HS-5 (cell line): Measurements from ENCODE around the gene APBA3.

ENCODE experiments used
- DNase-seq: peaks from one replicate; pipeline ENCODE4 v3.0.0-alpha.2; 2012; ENCODE audit warnings: low read depth

APBA3 gene

DNA sequence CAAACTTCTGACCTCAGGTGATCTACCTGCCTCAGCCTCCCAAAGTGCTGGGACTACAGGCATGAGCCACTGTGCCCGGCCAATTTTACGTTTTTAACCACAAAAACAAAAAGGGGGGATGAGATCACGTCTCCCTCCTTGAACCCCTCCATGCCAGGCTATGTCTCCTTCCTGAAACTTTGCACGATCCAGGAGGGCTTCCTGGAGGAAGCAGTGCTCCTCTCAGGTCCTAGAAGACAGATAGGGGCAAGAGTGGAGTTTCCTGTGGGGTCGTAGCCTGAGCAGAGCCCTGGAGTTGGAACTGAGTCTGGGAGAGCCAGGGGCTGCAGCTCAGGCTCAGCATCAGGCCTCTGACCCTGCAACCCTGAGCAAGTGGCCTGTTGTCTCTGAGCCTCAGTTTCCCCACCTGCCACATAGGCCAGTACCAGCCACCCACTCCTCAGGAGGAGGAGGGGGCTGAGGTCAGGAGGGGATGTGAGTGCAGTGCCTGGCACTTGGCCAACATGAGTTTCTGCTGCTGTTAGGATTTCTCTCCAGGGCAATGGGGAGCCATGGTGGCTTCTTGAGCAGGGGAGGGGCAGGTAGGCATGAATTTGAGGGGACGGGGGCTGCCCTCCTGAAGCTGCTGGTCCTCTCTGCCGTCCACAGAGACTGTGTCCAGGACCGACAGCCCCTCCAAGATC is 16.0 kb downstream of the APBA3 start:
- DNase-seq = no peak

DNA sequence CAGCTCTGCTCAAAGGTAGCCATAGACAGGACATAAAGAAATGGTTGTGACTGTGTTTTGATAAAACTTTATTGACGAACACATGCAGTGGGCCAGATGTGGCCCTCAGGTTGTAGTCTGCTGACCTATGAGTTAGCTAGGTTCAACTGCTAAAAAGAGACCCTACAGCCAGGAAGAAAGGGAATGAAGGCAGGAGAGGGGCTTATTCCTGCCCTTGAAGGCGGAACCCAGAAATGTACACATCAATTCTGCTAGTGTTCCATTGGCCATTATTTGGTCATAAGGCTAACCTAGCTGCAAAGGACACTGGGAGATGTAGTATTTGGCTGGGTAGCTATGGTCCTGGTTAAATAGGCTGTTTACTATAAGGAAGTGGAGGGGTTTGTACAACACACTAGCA is 18.0 kb downstream of the APBA3 start:
- DNase-seq = no peak

DNA sequence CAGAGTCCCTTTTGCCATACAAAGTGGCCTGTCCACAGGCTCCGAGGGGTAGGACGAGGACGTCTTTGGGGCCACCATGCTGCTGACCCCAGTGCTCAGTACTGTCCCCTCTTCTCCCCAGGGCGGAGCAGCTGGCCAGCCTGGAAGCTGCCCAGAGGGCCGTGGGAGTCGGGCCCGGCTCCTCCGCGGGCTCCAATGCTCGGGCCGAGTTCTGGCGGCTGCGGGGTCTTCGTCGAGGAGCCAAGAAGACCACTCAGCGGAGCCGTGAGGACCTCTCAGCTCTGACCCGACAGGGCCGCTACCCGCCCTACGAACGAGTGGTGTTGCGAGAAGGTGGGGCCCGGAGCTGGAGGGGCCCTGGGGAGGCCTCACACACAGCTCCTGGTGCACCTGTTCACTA is 21.1 kb downstream of the APBA3 start:
- no peak for DNase-seq

DNA sequence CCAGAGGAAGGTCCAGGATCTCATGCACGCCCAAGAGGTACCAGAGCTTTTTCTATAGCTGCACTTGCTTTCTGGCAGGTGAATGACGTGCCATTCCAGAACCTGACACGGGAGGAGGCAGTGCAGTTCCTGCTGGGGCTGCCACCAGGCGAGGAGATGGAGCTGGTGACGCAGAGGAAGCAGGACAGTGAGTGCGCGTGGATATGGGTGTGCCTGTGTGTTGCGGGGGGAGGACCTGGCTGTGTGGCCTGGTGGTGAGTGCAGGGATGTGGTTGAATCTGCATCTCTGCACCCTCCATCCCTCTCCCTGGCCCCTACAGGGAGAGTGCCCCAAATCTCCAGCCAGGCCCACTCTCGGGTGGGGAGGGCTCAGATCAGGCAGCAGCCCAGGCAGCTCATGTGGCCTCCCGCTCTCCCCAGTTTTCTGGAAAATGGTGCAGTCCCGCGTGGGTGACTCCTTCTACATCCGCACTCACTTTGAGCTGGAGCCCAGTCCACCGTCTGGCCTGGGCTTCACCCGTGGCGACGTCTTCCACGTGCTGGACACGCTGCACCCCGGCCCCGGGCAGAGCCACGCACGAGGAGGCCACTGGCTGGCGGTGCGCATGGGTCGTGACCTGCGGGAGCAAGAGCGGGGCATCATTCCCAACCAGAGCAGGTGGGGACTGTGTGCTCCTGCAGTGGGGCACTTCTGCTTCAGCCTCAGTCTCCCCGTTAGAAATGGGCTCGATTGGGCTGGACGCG is 22.8 kb downstream of the APBA3 start:
- DNase-seq = no peak

DNA sequence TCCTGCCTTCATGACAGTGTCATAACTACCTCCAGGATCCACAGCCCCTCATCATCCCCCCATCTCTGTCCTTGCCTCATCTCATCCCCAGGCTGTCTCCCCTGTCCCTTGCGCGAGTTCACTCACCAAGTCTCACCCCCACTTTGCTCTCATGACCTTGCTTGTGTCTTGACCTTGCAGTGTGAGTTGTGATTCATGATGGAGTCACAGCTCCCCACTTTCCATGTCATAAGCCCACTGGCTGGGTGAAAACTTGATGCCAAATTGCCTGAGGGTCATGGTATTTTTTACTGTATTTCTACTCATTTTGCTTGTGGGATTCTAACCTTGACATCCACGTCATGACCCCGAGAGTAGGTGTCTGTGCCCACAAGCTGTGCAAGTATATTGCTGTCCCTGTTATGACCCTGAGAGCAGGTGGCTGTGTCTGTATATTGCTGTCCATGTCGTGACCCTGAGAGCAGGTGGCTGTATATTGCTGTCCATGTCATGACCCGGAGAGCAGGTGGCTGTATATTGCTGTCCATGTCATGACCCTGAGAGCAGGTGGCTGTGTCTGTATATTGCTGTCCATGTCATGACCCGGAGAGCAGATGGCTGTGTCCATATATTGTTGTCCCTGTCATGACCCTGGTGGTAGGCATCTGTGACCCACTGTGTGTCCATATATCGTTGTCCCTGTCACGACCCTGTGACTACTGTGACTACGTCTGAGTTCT is 23.8 kb downstream of the APBA3 start:
- DNase-seq = no peak

DNA sequence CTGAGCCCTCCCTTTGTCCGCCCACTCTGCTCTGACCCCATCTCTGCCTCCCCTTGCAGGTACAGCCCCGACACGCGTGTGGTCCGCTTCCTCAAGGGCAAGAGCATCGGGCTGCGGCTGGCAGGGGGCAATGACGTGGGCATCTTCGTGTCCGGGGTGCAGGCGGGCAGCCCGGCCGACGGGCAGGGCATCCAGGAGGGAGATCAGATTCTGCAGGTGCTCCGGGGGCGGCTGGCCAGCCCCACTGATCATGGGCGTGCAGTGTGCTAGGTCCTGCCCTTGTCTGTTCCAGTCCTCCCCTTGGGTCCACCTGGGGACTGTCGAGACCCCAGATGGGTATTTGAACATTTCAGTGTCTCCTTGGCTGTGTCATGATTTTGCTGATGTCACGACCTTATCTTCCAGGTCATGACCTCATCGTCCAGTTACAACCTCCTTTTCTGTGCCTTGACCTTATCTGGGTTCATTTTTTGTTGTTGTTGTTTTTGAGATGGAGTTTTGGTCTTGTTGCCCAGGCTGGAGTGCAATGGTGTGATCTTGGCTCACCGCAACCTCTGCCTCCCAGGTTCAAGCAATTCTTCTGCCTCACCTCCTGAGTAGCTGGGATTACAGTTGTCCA is 25.3 kb downstream of the APBA3 start:
- DNase-seq = no peak

DNA sequence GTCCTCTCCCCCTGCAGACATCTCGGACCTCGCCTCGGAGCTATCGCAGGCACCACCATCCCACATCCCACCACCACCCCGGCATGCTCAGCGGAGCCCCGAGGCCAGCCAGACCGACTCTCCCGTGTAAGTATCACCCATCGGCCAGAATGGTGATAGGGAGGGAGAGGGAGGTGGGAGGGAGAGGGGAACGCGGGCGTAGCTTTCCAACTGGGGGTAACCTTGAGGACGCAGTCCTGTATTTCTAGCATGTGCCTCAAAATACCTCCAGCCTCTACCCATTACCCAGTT is 27.2 kb downstream of the APBA3 start:
- no peak for DNase-seq

DNA sequence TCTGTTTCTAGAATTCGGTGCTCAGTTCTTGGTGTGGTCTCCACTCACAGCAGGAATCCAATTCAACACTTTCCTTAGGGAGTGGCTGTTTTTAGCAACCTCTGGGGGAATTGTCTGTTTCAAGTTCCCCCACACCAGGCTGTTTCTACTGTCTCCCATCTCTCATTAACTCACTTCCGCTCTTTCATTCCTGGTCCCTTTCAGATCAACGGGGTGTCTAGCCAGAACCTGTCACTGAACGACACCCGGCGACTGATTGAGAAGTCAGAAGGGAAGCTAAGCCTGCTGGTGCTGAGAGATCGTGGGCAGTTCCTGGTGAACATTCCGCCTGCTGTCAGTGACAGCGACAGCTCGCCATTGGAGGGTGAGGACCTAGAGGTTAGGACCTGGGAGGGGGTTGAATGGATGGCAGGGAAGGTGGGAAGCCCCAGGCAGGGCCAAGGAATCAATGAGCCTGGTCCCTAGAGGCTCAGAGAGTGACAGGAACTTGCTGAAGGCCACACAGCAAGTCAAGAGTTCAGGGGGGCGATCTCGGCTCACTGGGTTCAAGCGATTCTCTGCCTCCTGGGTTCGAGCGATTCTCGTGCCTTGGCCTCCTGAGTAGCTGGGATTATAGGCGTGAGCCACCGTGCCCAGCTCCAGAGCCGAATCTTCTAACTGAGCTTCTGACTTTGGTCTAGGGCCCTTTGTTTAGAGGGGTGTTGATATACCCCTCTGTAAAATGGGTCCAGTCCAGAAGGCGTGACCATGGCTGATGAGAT is 27.8 kb downstream of the APBA3 start:
- no peak for DNase-seq

DNA sequence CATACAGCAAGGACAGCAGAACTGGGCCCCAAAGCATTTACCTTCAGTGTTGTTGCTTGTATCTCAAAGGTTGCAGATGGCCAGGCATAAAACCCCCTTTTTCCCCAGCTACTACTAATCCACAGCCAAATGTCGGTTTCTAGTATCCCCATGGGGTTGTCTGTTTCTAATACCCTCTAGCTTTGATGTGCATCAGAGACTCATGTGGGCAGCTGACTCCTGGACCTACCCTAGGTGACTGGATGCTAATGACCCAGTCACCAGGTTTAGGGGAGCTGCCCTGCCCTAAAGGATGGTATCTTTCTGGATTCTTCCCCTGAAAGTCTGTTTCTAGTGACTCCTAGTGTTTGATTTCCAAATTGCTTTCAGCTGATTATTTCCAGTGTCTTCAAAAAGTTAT is 29.4 kb downstream of the APBA3 start:
- DNase-seq = no peak

DNA sequence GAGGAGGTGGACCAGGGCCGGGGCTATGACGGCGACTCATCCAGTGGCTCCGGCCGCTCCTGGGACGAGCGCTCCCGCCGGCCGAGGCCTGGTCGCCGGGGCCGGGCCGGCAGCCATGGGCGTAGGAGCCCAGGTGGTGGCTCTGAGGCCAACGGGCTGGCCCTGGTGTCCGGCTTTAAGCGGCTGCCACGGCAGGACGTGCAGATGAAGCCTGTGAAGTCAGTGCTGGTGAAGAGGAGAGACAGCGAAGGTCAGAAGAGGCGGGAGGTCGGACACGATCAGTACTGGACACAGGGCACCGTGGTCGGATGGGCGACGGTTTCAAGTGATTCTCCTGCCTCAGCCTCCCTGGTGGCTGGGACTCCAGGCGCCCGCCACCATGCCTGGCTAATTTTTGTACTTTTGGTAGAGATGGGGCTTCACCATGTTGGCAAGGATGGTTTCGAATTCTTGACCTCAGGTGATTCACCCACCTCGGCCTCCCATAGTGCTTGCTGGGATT is 31.0 kb downstream of the APBA3 start:
- no peak for DNase-seq

DNA sequence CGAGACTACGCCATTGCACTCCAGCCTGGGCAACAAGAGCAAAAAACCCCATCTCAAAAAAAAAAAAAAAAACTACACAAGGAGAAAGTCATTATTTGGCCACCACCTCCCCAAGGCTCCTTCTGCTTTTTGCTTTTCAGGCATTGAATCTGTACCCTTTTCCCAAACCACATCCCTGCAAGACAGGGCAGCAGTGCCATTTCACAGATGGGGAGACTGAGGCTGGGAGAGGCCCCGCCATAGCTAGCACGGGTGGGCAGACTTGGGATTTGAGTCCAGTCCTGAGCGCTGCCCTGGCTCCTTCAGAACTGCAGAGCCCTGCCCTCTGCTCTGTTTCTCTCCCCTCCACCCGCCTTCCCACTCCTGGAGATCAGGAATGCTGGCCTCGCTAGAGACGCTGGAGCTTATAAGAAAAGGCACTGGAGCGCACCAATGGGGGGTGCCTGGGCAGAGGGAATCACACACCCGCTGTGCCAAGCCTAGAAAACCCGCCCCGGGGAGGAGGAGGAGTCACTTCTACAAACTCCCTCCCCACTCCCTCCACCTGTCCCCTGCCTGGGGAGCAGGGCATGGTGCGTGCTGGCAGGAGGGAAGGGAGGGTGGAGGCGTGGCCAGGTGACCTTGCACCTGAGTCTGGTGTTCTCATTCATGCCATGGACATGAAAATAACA is 35.7 kb downstream of the APBA3 start:
- no peak for DNase-seq

DNA sequence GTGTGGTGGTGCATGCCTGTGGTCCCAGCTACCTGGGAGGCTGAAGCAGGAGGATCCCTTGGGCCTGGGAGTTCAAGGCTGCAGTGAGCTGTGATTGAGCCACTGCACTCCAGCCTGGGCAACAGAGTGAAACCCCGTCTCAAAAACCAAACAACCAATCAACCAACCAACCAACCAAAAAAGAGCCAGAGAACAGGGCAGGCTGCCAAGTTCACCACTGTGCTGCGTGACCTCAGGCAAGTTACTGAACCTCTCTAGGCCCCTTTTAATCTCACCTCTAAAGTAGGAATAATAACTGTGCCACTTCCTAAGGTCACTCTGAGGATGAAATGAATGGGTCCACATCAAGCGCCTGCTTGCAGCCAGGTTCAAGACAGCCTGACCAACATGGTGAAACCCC is 36.4 kb downstream of the APBA3 start:
- DNase-seq = no peak

DNA sequence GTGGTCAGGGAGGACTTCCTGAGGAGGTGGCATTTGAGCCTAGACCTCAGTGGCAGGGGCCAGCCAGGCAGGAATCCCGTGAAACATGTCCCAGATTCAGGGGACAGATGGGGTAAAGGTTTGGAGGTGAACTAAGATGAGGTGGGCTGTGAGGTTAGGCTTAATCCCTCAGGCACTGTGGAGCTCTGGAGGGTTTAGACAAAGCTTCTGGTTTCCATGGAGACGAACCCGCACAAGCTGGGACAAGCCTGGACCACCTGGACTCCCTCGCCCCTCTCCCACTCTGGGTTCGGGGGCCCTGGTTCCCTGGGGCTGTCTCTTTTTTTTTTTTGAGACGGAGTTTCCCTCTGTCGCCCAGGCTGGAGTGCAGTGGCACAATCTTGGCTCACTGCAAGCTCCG is 37.6 kb downstream of the APBA3 start:
- no peak for DNase-seq

DNA sequence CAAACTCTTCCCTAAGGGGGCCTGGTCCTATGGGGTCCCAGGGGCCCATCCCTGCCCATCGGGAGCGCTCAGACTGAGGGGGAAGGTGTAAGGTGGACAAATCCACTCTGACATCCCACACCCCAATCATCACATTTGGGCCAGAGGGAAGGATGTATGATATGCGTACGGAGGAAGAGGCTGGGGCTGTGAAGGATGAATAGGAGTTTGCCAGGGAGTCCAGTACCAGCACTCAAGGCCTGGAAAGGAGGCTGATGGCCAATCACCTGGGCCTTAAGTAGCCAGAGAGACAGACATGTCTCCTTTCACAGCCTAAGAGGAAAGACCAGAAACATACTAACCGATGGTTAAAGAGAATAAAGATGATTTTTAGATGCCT is 38.4 kb downstream of the APBA3 start:
- DNase-seq = no peak

DNA sequence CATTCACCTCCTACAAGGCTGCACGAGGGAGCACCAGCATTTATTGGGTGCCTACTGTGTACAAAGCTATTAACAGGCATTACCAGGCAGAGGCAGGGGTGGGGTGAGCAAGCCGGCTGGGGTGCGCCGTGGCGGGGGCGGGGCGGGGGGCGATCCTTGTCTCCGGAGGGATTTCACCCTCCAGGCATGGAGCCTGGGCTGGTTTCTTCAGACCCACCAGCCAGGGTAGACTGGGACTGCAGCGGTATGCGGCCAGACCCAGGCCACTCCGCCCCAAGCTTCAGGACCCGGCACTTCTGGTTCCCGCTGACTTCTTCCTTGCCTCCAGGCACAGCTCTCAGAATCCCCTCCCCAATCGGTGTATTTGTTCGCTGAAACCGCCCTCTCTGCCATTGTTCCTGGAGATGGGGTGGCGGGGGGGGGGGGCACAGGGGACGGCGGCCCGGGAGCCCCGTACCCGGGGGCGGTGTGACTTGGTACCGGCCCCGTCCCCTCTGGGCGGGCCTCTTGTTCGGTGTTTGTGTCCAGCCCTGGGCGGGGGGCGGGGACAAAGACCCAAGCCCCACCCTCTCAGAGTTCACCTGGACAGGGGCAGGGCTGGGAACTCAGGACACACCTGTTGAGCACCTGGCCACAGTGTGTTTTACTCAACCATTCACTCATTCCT is 38.9 kb downstream of the APBA3 start:
- DNase-seq = no peak

DNA sequence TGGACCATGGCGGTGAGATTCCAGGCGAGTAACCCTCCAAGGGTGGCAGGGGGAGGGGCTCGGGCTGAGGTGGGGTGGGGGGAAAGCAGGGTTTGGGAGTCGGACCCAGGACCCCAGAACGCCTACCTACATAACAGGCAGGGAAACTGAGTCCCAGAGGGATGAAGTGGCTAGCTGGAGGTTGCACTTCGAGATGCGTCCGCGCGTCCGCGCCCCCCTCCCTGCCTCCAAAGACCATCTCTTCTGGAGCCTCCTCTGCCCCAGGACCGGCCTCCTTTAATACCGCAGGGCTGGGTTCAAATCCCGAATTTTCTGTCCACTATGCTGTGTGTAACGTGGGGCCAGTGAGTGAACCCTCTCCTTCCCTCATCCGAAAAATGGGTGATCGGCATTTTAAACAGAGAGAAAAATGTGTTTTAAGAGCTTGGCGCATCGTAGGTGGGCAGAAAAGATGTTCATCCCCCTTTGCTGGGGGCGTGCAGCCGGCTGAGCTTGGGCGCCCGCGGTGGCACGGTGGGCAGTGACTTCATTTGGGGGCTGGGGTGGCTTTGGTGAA is 39.5 kb downstream of the APBA3 start:
- DNase-seq = no peak

DNA sequence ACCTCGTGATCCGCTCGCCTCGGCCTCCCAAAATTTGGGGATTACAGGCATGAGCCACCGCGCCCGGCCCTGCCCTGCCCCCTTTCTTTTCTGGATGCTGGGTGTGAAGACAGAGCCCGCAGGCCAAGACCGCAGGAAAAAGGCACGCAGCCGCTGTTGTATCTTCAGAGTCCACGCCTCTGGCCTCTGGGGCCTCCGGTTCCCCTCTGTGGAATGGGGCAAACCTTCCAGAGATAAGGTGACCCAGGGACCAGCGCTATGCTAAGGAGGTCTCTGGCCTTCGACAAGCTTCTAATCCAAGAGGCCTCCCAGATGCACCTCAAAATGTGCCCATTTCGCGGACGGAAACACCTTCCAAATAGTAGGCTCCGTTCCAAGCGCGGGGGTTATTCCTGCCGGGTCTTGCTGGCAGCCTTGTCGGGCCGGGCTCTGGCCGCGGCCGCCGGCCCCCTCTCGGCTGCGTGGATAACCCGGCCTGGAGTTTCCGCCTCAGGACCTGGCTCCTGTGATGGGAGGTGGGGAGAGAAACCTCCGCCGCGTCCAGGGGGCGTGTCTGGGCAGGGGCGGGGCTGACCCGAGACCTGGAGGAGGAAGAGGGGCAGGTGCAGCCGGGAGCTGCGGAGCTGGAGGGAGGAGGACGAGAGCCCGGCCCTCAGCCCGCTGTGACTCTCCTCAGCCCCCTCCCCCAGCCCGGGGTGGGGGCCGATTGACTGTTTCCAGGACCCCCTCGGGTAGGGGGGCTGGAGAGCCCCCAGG is 40.2 kb downstream of the APBA3 start:
- no peak for DNase-seq

DNA sequence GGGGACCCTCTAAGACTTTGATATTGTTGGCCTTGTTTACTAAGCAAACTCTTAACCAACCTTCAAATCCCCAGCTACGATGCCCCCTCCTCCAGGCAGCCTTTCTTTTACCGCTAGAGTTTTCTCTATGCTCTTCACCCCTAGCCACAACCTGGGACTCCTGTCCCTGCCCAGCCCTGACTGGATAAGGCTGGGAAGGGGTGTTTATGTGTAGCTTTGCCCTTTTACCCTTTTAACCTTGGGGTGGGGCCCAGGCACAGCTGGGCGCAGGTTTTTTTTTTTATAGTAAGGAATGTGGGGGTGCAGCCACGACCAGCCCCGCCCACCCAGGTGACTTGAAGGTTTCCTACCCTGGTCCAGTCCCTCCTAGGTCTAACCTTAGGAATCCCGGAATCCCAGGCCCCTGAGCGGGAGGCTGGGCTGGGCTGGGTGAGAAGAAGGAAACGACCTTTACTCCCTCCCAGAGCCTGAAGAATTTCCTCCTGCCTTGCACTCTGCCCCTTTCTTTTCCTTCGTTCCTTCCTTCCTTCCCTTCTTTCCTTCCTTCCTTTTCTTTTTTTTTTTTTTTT is 41.1 kb downstream of the APBA3 start:
- DNase-seq = no peak

DNA sequence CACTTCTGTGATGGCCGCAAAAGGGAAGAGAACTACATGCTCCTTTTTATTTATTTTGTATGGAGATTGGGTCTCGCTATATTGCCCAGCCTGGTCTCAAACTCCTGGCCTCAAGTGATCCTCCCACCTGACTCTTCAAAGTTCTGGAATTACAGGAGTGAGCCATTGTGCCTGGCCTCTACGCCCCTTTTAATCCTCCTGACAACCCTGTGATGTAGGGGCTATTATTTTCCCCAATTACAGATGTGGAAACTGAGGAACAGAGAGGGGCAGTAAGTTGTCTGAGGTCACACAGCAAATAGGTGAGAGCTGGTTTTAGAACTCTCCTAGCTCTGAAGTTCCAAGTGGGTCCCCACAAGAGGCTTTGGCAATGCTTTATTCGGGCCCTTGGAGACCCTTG is 41.6 kb downstream of the APBA3 start:
- DNase-seq = no peak
